ENCODE results near the gene VAMP2.

GRCh38 chr17:8116776-8117175, 46.0 kb downstream of the VAMP2 start:
- no peak for TF ChIP-seq POLR2A (IDR thresholded peaks at IDR 0.05)
- TF ChIP-seq CTCF (IDR thresholded peaks at IDR 0.05), result no peak
